GM13977 (cell line): ENCODE data around the gene RASGRF1.

Source experiments
- DNase-seq: peaks from one replicate; pipeline ENCODE4 v3.0.0; 2012; ENCODE audit warnings: low spot score
- CTCF ChIP-seq: IDR thresholded peaks from 2 replicates; pipeline ENCODE4 v1.5.1; 2012; ENCODE audit warnings: mild to moderate bottlenecking, control low read depth; ENCODE audit not compliant: insufficient read depth; ENCODE audit errors: extremely low read depth, missing control alignments
- in situ Hi-C: fragments of 300-500 bp; cut with MboI; formaldehyde crosslinking; loops from one replicate; pipeline ENCODE4 v1.12.0; 2022; ENCODE audit warnings: low sequenced_read_pairs, low pct_unique_long_range_greater_than_20kb, mixed read lengths, inconsistent platforms; ENCODE audit not compliant: unreplicated experiment

RASGRF1 gene

DNA sequence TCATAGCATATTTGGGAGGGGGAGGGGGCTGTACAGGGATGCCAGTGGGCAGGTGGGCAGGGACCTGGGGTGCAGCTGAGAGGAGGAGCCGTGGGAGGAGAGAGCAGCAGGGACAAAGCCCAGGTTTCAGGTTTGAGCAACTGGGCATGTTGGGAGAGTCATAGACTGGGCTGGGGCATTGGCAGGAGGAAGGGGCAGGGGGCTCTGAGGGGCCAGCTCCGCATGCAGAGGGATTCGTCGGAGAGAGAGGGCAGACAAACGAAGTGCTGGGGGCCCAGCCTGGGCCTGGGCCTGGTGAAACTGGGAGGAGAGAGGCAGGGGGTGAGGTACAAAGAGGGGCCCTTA, 25.2 kb downstream of the RASGRF1 start:
- DNase-seq: no peak
- TF ChIP-seq CTCF: no peak
- in situ Hi-C loops: no loop called here

DNA sequence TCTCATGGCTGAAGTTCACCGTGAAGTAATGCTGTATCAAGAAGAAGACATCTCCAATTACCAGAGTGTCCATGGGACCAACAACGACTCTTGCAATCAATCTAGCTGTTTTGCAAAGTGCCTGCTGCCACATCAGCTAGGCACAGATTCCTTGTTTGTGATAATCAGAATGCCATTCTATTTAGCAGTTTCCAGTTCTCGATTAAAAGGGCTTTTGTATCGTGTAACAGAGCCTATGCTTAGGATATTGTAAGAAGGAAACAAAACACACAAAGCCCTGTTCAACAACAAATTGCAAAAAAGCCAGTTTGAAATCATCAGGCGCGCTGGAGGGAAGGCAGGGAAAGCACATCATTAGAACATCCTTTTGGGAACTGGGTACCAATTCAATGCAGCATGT, 26.1 kb downstream of the RASGRF1 start:
- no peak for DNase-seq
- in situ Hi-C loops: no loop called here
- no peak for TF ChIP-seq CTCF

GRCh38 chr15:79060175-79060574, 30.4 kb downstream of the RASGRF1 start:
- no peak for TF ChIP-seq CTCF
- in situ Hi-C loops: no loop called here
- DNase-seq: no peak

- in situ Hi-C loops: no loop called here
- TF ChIP-seq CTCF: no peak
- no peak for DNase-seq
Observed at GRCh38 chr15:79059081-79059572, 31.5 kb downstream of the RASGRF1 start.

- TF ChIP-seq CTCF: no peak
- in situ Hi-C loops: no loop called here
- no peak for DNase-seq
Observed at GRCh38 chr15:79058260-79058850, 32.2 kb downstream of the RASGRF1 start.

DNA sequence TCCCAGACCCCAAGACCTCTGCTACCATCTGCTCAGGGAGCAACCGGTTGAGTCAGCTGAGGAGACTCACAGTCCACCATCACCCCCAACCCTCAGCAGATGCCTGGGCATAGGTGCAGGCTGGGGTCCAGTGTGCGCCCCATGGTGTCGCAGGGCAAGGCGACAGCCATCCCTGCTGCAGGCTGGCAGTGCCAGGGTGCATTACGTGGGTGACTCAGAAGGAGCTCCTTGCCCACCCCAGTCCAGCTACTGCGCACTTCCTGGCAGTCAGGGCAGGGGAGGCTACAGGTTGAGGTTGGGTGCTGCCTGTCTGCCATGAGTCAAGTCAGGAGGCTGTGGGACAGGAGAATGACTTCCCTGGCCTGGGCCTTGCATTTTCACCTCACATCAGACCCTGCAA, 33.5 kb downstream of the RASGRF1 start:
- TF ChIP-seq CTCF: no peak
- in situ Hi-C loops: no loop called here
- DNase-seq: no peak

GRCh38 chr15:79054350-79054749, 36.2 kb downstream of the RASGRF1 start:
- TF ChIP-seq CTCF: no peak
- in situ Hi-C loops: no loop called here
- DNase-seq: no peak
